SH-SY5Y (cell line): ENCODE results near the gene NOXA1.

Source experiments
- GATA2 ChIP-seq: IDR thresholded peaks from 2 replicates; pipeline ENCODE4 v1.6.1; 2011; ENCODE audit warnings: mild to moderate bottlenecking, low read depth, low read length
- GATA3 ChIP-seq: IDR thresholded peaks from 2 replicates; pipeline ENCODE4 v1.6.1; 2011; ENCODE audit warnings: low read depth, mild to moderate bottlenecking, low read length, moderate library complexity

DNA sequence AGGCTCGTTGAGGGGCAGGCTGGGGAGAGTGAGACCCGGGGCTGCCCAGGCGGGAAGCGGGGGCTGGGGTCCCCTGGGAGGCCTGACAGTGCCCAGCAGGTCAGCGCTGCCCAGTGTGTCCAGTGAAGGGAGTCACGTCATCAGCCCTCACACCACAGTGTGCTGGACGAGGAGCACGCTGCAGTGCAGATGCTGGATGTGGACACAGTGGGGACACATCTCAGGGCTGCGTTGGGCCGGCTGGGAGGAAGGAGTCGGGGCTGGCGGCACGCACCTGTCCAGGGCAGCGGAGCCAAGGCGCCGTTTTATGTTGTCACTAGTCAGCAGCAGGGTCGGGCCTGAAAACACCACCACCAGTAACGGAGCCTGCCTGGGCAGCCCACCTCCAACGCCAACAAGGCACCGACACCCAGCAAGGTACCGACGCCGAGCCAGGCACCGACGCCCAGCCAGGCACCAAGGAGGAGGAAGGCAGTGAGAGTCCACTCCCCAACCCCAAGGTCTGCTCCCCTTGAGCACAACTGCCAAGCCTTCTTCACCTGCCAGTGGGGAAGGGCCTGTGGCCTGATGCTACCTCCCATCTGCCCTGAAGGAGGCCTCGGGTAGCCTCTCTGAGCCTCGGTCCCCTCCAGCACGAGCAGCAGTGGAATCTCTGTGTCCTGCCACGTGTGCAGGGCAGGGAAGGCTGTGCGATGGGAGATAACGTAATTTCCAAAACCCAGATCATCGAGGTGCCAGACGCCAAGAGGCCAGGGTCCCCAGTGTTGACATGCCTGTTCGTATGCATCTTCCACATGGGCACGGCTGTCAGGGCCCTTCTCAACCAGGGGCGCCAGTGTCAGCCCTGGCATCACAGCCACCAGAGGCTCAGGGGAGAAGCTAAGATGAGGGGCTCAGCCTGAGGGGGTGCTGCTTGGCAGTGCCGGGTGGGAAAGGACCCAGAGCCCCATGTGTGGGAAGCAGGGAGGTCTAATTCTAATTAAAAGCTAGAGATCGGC is 57.8 kb downstream of the NOXA1 start:
- peak; percentile 56; the same call in 1 of the 2 replicates for TF ChIP-seq GATA2
- no peak for TF ChIP-seq GATA3
